ENCODE measurements around the gene AGR2.

AGR2 gene

DNA sequence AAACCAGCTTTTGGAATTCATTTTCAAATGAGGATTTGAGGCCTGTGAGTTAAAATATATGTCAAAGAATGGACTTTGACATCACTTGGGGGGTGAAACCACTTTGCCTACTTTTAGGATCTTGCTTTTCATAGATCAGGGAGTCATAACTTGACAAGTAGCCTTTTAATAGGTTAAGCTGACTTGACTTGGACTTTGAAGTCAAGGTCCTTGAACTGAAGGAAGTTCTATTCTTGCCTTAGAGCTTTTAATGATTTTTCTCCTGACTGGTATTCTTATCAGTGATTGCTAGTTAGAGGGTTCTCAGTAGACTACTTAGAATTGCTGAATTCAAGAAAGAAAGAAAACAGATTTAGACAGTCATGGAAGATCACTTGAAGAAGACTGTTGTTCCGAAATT is 17.7 kb downstream of the AGR2 start:
- Histone ChIP-seq H3K9ac (ENCODE audit: low read depth, low read length, poor library complexity, severe bottlenecking) (no peak overlapping the region), H3K4me2 (ENCODE audit: low read depth, low read length, poor library complexity, severe bottlenecking) (no peak overlapping the region), H3K27me3 (ENCODE audit: insufficient read depth, low read length, poor library complexity, severe bottlenecking) (no peaks in the 10 kb centered on the region), H3K79me2 (ENCODE audit: insufficient read depth, low read length) (no peaks in the 10 kb centered on the region), H3K9me2 (replicated peaks; ENCODE audit: low read depth, low read length) (no peaks in the 10 kb centered on the region), H3K36me3 (ENCODE audit: insufficient read depth, low read length) (peaks cover 29% of the 10 kb centered on the region; the same call in 1 of the 2 replicates), H3K9me3 (ENCODE audit: insufficient read depth, low read depth, low read length) (no peaks in the 10 kb centered on the region), H2AFZ (ENCODE audit: low read length) (no peak overlapping the region), H3K4me3 (ENCODE audit: low read length, poor library complexity, severe bottlenecking) (no peak overlapping the region), H3K4me1 (ENCODE audit: insufficient read depth, low read length, poor library complexity, severe bottlenecking) (no peaks in the 10 kb centered on the region), H3F3A (ENCODE audit: low read depth) (no peaks in the 10 kb centered on the region), H4K20me1 (ENCODE audit: insufficient read depth, low read length, poor library complexity, severe bottlenecking) (no peaks in the 10 kb centered on the region)
- TF ChIP-seq CTCF (conservative IDR thresholded peaks at IDR 0.05; ENCODE audit: low read length) (no peak), EZH2phosphoT487 (IDR thresholded peaks at IDR 0.05; ENCODE audit: borderline replicate concordance) (no peak)

GRCh38 chr7:16786257-16786656 is 18.5 kb downstream of the AGR2 start:
- no peak overlapping the region for H2AFZ ChIP-seq (ENCODE audit: low read length)
- H3K4me1 ChIP-seq (ENCODE audit: insufficient read depth, low read length, poor library complexity, severe bottlenecking) = no peaks in the 10 kb centered on the region
- TF ChIP-seq CTCF (conservative IDR thresholded peaks at IDR 0.05; ENCODE audit: low read length) (no peak), EZH2phosphoT487 (IDR thresholded peaks at IDR 0.05; ENCODE audit: borderline replicate concordance) (no peak)

GRCh38 chr7:16785846-16786245 is 19.0 kb downstream of the AGR2 start:
- no peaks in the 10 kb centered on the region for H3K4me1 ChIP-seq (ENCODE audit: insufficient read depth, low read length, poor library complexity, severe bottlenecking)
- no peak overlapping the region for H2AFZ ChIP-seq (ENCODE audit: low read length)
- TF ChIP-seq CTCF (conservative IDR thresholded peaks at IDR 0.05; ENCODE audit: low read length) (no peak), EZH2phosphoT487 (IDR thresholded peaks at IDR 0.05; ENCODE audit: borderline replicate concordance) (no peak)
- H4K20me1 ChIP-seq (ENCODE audit: insufficient read depth, low read length, poor library complexity, severe bottlenecking) = no peaks in the 10 kb centered on the region
- H3K79me2 ChIP-seq (ENCODE audit: insufficient read depth, low read length) = no peaks in the 10 kb centered on the region
- no peak overlapping the region for H3K4me2 ChIP-seq (ENCODE audit: low read depth, low read length, poor library complexity, severe bottlenecking)
- H3K27me3 ChIP-seq (ENCODE audit: insufficient read depth, low read length, poor library complexity, severe bottlenecking) = no peaks in the 10 kb centered on the region
- H3F3A ChIP-seq (ENCODE audit: low read depth) = no peaks in the 10 kb centered on the region
- no peaks in the 10 kb centered on the region for H3K9me3 ChIP-seq (ENCODE audit: insufficient read depth, low read depth, low read length)
- no peak overlapping the region for H3K4me3 ChIP-seq (ENCODE audit: low read length, poor library complexity, severe bottlenecking)
- no peaks in the 10 kb centered on the region for H3K9me2 ChIP-seq (replicated peaks; ENCODE audit: low read depth, low read length)
- H3K9ac ChIP-seq (ENCODE audit: low read depth, low read length, poor library complexity, severe bottlenecking) = no peak overlapping the region
- peaks cover 41% of the 10 kb centered on the region; the same call in 1 of the 2 replicates for H3K36me3 ChIP-seq (ENCODE audit: insufficient read depth, low read length)

More at GRCh38 chr7:16786257-16786656, 18.5 kb downstream of the AGR2 start:
- Histone ChIP-seq H3K9me2 (replicated peaks; ENCODE audit: low read depth, low read length) (no peaks in the 10 kb centered on the region), H3K9ac (ENCODE audit: low read depth, low read length, poor library complexity, severe bottlenecking) (no peak overlapping the region), H3K36me3 (ENCODE audit: insufficient read depth, low read length) (peaks cover 37% of the 10 kb centered on the region; the same call in 1 of the 2 replicates), H3K4me3 (ENCODE audit: low read length, poor library complexity, severe bottlenecking) (no peak overlapping the region), H4K20me1 (ENCODE audit: insufficient read depth, low read length, poor library complexity, severe bottlenecking) (no peaks in the 10 kb centered on the region), H3K27me3 (ENCODE audit: insufficient read depth, low read length, poor library complexity, severe bottlenecking) (no peaks in the 10 kb centered on the region), H3K9me3 (ENCODE audit: insufficient read depth, low read depth, low read length) (no peaks in the 10 kb centered on the region), H3K4me2 (ENCODE audit: low read depth, low read length, poor library complexity, severe bottlenecking) (no peak overlapping the region), H3F3A (ENCODE audit: low read depth) (no peaks in the 10 kb centered on the region), H3K79me2 (ENCODE audit: insufficient read depth, low read length) (no peaks in the 10 kb centered on the region)

All from Loucy (cell line).